ENCODE data around the gene WSB2.

Gene WSB2

GRCh38 chr12:118016424-118017264 lies 44.3 kb downstream of the WSB2 start, which contains the start of gene RFC5:
Gene RFC5 (plus strand): TSS chr12:118016703. CDS start chr12:118016828, 125 bp downstream.
- TF ChIP-seq CTCF (IDR thresholded peaks at IDR 0.05; ENCODE audit: low read depth, low read length, missing control alignments) = no peak
- in situ Hi-C loops (cut with HindIII; ENCODE audit: low sequenced_read_pairs) = no loop called here
- H3K4me3 ChIP-seq (ENCODE audit: low read depth, low read length) = peak within 1 kb of the TSS; percentile 80
- peak; percentile 92 for DNase-seq (ENCODE audit: low read depth)

GRCh38 chr12:118015944-118016343 lies 45.0 kb downstream of the WSB2 start:
- in situ Hi-C loops (cut with HindIII; ENCODE audit: low sequenced_read_pairs) = no loop called here
- DNase-seq (ENCODE audit: low read depth) = no peak
- no peak for TF ChIP-seq CTCF (IDR thresholded peaks at IDR 0.05; ENCODE audit: low read depth, low read length, missing control alignments)
- H3K4me3 ChIP-seq (ENCODE audit: low read depth, low read length) = peak overlapping the region; percentile 80

GRCh38 chr12:118015306-118015705 lies 45.7 kb downstream of the WSB2 start:
- no peak overlapping the region for H3K4me3 ChIP-seq (ENCODE audit: low read depth, low read length)
- in situ Hi-C loops (cut with HindIII; ENCODE audit: low sequenced_read_pairs) = no loop called here
- DNase-seq (ENCODE audit: low read depth) = no peak
- TF ChIP-seq CTCF (IDR thresholded peaks at IDR 0.05; ENCODE audit: low read depth, low read length, missing control alignments) = no peak

- no peak for TF ChIP-seq CTCF (IDR thresholded peaks at IDR 0.05; ENCODE audit: low read depth, low read length, missing control alignments)
- H3K4me3 ChIP-seq (ENCODE audit: low read depth, low read length) = no peak overlapping the region
- no peak for DNase-seq (ENCODE audit: low read depth)
- in situ Hi-C loops (cut with HindIII; ENCODE audit: low sequenced_read_pairs) = no loop called here
Observed at GRCh38 chr12:118013283-118013682, 47.7 kb downstream of the WSB2 start.

- H3K4me3 ChIP-seq (ENCODE audit: low read depth, low read length) = no peak overlapping the region
- in situ Hi-C loops (cut with HindIII; ENCODE audit: low sequenced_read_pairs) = no loop called here
- no peak for DNase-seq (ENCODE audit: low read depth)
- no peak for TF ChIP-seq CTCF (IDR thresholded peaks at IDR 0.05; ENCODE audit: low read depth, low read length, missing control alignments)
Observed at GRCh38 chr12:118011961-118012360, 49.0 kb downstream of the WSB2 start.

GRCh38 chr12:118011377-118011776 lies 49.6 kb downstream of the WSB2 start:
- H3K4me3 ChIP-seq (ENCODE audit: low read depth, low read length) = no peak overlapping the region
- no peak for TF ChIP-seq CTCF (IDR thresholded peaks at IDR 0.05; ENCODE audit: low read depth, low read length, missing control alignments)
- in situ Hi-C loops (cut with HindIII; ENCODE audit: low sequenced_read_pairs) = no loop called here
- DNase-seq (ENCODE audit: low read depth) = no peak
